Endothelial cell of umbilical vein (primary cell): ENCODE measurements around the gene VSTM2B. TPM values are rescaled to one million over a fixed set of nuclear protein-coding genes. Genes with fewer than 3 reads are reported as not detected.

ENCODE experiments used
- BruUV-seq: library from RNA; stranded (reverse); fragments of 400-500 nt; replicated peaks from 2 replicates; lab custom pipeline; 2021; lab: Mats Ljungman, UMichigan
- CTCF ChIA-PET: fragments of 300-600, 350-600 bp; sonication (Branson Sonifier 250); formaldehyde crosslinking; loops from one replicate; lab custom pipeline; 2021; ENCODE audit warnings: antibody characterized with exemption, inconsistent platforms; lab: Charles Lee
- POLR2A ChIA-PET: fragments of 300-600, 350-600 bp; sonication (Branson Sonifier 250); formaldehyde crosslinking; loops from one replicate; lab custom pipeline; 2021; ENCODE audit warnings: antibody characterized with exemption, inconsistent platforms; lab: Charles Lee
- DNase-seq: peaks from one replicate; pipeline ENCODE4 v3.0.0-alpha.2; 2011; ENCODE audit warnings: low read depth, low spot score
- FAIRE-seq: peaks from 2 replicates; lab custom pipeline; 2011; peaks lifted over from hg19 to GRCh38; lab: Jason Lieb, UNC
- H2AFZ ChIP-seq: 2 replicates; pipeline ENCODE4 v1.6.0; 2012; ENCODE audit warnings: low read depth, low read length, control low read depth, inconsistent platforms
- H3K27ac ChIP-seq: 2 replicates; pipeline ENCODE4 v1.5.1; 2011; ENCODE audit warnings: low read depth, mild to moderate bottlenecking, control low read depth, low read length, moderate library complexity; ENCODE audit not compliant: insufficient read depth
- H3K27me3 ChIP-seq, 2 experiments: 2 replicates each; pipeline versions ENCODE4 v1.6.0 to v1.6.1; 2011; ENCODE audit warnings: low read length in 2 of 2, mixed read lengths in 1 of 2; ENCODE audit not compliant: control insufficient read depth in 2 of 2, insufficient read depth in 2 of 2
- H3K36me3 ChIP-seq, 2 experiments: 2 replicates in 1 of 2; 3 replicates in 1 of 2; pipeline ENCODE4 v1.5.1; 2011; ENCODE audit warnings: low read length in 2 of 2, mild to moderate bottlenecking in 1 of 2, moderate library complexity in 1 of 2; ENCODE audit not compliant: control insufficient read depth in 2 of 2, insufficient read depth in 2 of 2; ENCODE audit errors: extremely low read depth in 1 of 2
- H3K4me1 ChIP-seq: 3 replicates; pipeline ENCODE4 v1.5.1; 2011; ENCODE audit warnings: mild to moderate bottlenecking, low read length; ENCODE audit not compliant: control insufficient read depth, insufficient read depth; ENCODE audit errors: extremely low read depth
- H3K4me2 ChIP-seq: 2 replicates; pipeline ENCODE4 v1.6.1; 2011; ENCODE audit warnings: low read length, control low read depth, mixed read lengths; ENCODE audit not compliant: insufficient read depth
- H3K4me3 ChIP-seq, 3 experiments: fragments of 200-600 bp in 1 of 3; sonication (generic), shearing (Covaris generic) in 1 of 3; replicated peaks in 1 of 3; 2 replicates each; pipeline ENCODE4 v1.5.1; 2011 to 2016; ENCODE audit warnings: control low read depth in 3 of 3, low read length in 3 of 3, mild to moderate bottlenecking in 2 of 3, inconsistent platforms in 1 of 3, low read depth in 1 of 3, moderate library complexity in 1 of 3; ENCODE audit not compliant: insufficient read depth in 1 of 3
- H3K79me2 ChIP-seq: 2 replicates; pipeline ENCODE4 v1.6.0; 2012; ENCODE audit warnings: low read length, inconsistent platforms; ENCODE audit not compliant: control insufficient read depth, insufficient read depth
- H3K9ac ChIP-seq: replicated peaks from 2 replicates; pipeline ENCODE3; 2011; ENCODE audit warnings: low read length, control low read depth; ENCODE audit not compliant: insufficient read depth; ENCODE audit errors: extremely low read depth
- H3K9me1 ChIP-seq: replicated peaks from 3 replicates; pipeline ENCODE4 v1.6.0; 2011; ENCODE audit warnings: mild to moderate bottlenecking, low read length; ENCODE audit not compliant: control insufficient read depth, insufficient read depth; ENCODE audit errors: extremely low read depth
- H3K9me3 ChIP-seq: replicated peaks from 2 replicates; pipeline ENCODE4 v1.5.1; 2012; ENCODE audit warnings: low read length, inconsistent platforms; ENCODE audit not compliant: control insufficient read depth, insufficient read depth
- H4K20me1 ChIP-seq: replicated peaks from 2 replicates; pipeline ENCODE3; 2011; ENCODE audit warnings: mild to moderate bottlenecking, low read length; ENCODE audit not compliant: control insufficient read depth, insufficient read depth; ENCODE audit errors: extremely low read depth
- CTCF ChIP-seq, 2 donors: IDR thresholded peaks; 1 replicate in 1 of 2; 2 replicates in 1 of 2; pipeline ENCODE4 v1.5.1; 2011; ENCODE audit warnings: low read length in 2 of 2, mild to moderate bottlenecking in 2 of 2, moderate library complexity in 2 of 2, control low read depth in 1 of 2, inconsistent platforms in 1 of 2, low read depth in 1 of 2; ENCODE audit not compliant: insufficient read depth in 1 of 2; ENCODE audit errors: extremely low read depth in 1 of 2
- EZH2 ChIP-seq: IDR thresholded peaks from 2 replicates; pipeline ENCODE4 v1.6.1; 2012; ENCODE audit warnings: borderline replicate concordance, low read depth, mild to moderate bottlenecking, moderate library complexity, low read length, inconsistent platforms; ENCODE audit not compliant: severe bottlenecking
- FOS ChIP-seq: IDR thresholded peaks from 2 replicates; pipeline ENCODE4 v1.6.1; 2011; ENCODE audit warnings: mild to moderate bottlenecking, low read length, moderate library complexity, borderline replicate concordance; ENCODE audit not compliant: insufficient read depth
- GATA2 ChIP-seq: IDR thresholded peaks from 2 replicates; pipeline ENCODE4 v1.7.0; 2011; ENCODE audit warnings: low read depth, mild to moderate bottlenecking, moderate library complexity, mixed read lengths, low read length; ENCODE audit not compliant: insufficient read length, insufficient read depth
- JUN ChIP-seq: IDR thresholded peaks from 2 replicates; pipeline ENCODE4 v1.6.1; 2011; ENCODE audit warnings: borderline replicate concordance, low read depth; ENCODE audit not compliant: insufficient read length, insufficient read depth
- MAX ChIP-seq: IDR thresholded peaks from 2 replicates; pipeline ENCODE4 v1.6.1; 2011; ENCODE audit not compliant: insufficient read depth, insufficient read length
- MYC ChIP-seq: IDR thresholded peaks from one replicate; pipeline ENCODE4 v1.6.1; 2011; ENCODE audit warnings: mild to moderate bottlenecking, low read depth, low read length
- POLR2A ChIP-seq: IDR thresholded peaks from 2 replicates; pipeline ENCODE4 v1.6.1; 2012; ENCODE audit warnings: low read depth, mild to moderate bottlenecking, control low read depth, low read length
- POLR2AphosphoS5 ChIP-seq: IDR thresholded peaks from 2 replicates; pipeline ENCODE4 v1.6.1; 2012; ENCODE audit warnings: low read depth, mild to moderate bottlenecking, control low read depth, low read length, moderate library complexity; ENCODE audit not compliant: insufficient read depth
- dilution Hi-C: fragments of 300-500 bp; cut with MboI; formaldehyde crosslinking; loops from one replicate; pipeline ENCODE4 v1.15.0; 2019; ENCODE audit warnings: low sequenced_read_pairs; ENCODE audit not compliant: extremely low pct_ligation_motif_present
- intact Hi-C: fragments of 100-400 bp; cut with micrococcal nuclease; formaldehyde crosslinking; loops from one replicate; pipeline ENCODE4 v1.10.0; 2022
- polyA plus RNA-seq, 4 experiments: library from polyadenylated mRNA; depleted of rRNA in 3 of 4; stranded (reverse) in 3 of 4; unstranded in 1 of 4; fragments of >200 nt; gene quantifications; 2 replicates each; pipeline versions ENCODE4 v1.2.1 to v1.2.3, GENCODE V29; 2011 to 2012; ENCODE audit warnings: missing spikeins in 1 of 4
- total RNA-seq: library from RNA; stranded (reverse); gene quantifications from 2 replicates; pipeline ENCODE4 v1.2.3, GENCODE V29; 2021

The VSTM2B gene
- total and polyA plus RNA-seq, 2 donors (not counting 3 experiments of a cell fraction or from before 2014, with no cell fraction given) = not detected

- H3K27ac ChIP-seq = no peak overlapping the region
- CTCF ChIA-PET = no interaction called here
Measured at GRCh38 chr19:29520390-29520789, 5.4 kb upstream of the VSTM2B start.

More at GRCh38 chr19:29520390-29520789, 5.4 kb upstream of the VSTM2B start:
- intact Hi-C loops (no loop called here), dilution Hi-C loops (no loop called here)
- H3K4me3 ChIP-seq = no peak overlapping the region
- H3K9ac ChIP-seq = no peak overlapping the region
- TF ChIP-seq MAX (no peak), GATA2 (no peak), EZH2 (no peak), MYC (no peak), CTCF (IDR thresholded peaks at IDR 0.05; ENCODE audit: extremely low read depth in 1 of 2, insufficient read depth in 1 of 2, low read depth in 1 of 2, low read length in 2 of 2) (no peak), FOS (no peak), POLR2A (no peak), JUN (no peak), POLR2AphosphoS5 (no peak)
- POLR2A ChIA-PET = no interaction called here
- no peaks in the 10 kb centered on the region for H3K79me2 ChIP-seq
- no peak overlapping the region for H2AFZ ChIP-seq
- no peak for DNase-seq
- no peaks in the 10 kb centered on the region for H3K9me3 ChIP-seq
- H3K36me3 ChIP-seq = no peaks in the 10 kb centered on the region
- BruUV-seq = no TSS peak
- no peaks in the 10 kb centered on the region for H4K20me1 ChIP-seq
- H3K4me2 ChIP-seq = no peak overlapping the region
- H3K9me1 ChIP-seq = no peaks in the 10 kb centered on the region
- no peak for FAIRE-seq
- no peaks in the 10 kb centered on the region for H3K4me1 ChIP-seq
- H3K27me3 ChIP-seq = peaks cover 9 to 10% of the 10 kb centered on the region in 2 experiments
